Neuron (in vitro differentiated cells): Measurements from ENCODE around the gene PPHLN1.

Experiments used
- H2AFZ ChIP-seq: one replicate; pipeline ENCODE4 v1.6.1; 2013; ENCODE audit warnings: low read depth, mild to moderate bottlenecking, inconsistent platforms, low read length, moderate library complexity
- H3K27me3 ChIP-seq: one replicate; pipeline ENCODE4 v1.6.1; 2013; ENCODE audit warnings: low read length; ENCODE audit not compliant: insufficient read depth
- H3K36me3 ChIP-seq: one replicate; pipeline ENCODE4 v1.6.1; 2013; ENCODE audit warnings: low read length; ENCODE audit not compliant: insufficient read depth
- H3K4me1 ChIP-seq: one replicate; pipeline ENCODE4 v1.6.1; 2013; ENCODE audit warnings: low read length; ENCODE audit not compliant: insufficient read depth
- H3K4me3 ChIP-seq: 2 replicates; pipeline ENCODE4 v1.5.1; 2013; ENCODE audit warnings: mild to moderate bottlenecking, low read length, moderate library complexity
- H3K9me3 ChIP-seq: one replicate; pipeline ENCODE4 v1.6.1; 2013; ENCODE audit warnings: low read length

Gene PPHLN1

DNA sequence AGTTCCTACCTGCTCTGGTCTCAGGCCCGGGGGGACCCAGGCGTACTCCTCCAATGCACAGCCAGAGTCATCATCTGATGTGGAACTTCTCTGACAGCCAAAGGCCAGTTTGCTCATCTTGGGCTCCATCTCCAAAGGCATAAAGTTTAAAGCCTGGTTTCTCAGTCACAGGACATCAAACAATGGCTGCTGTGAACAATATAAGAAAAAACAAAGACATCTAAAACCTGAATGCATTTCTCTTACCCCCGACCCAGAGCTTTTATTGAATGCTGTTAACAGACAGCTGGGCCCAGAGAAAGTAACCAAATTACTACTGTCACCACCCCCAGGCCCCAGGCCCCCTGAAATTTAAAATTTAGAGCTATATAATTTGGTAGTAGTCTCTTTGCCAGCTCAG lies 146.4 kb downstream of the PPHLN1 start:
- Histone ChIP-seq H3K27me3 (no peaks in the 10 kb centered on the region), H3K36me3 (peaks cover 2% of the 10 kb centered on the region), H3K4me3 (no peak overlapping the region), H2AFZ (no peak overlapping the region), H3K9me3 (no peaks in the 10 kb centered on the region), H3K4me1 (peaks cover 40% of the 10 kb centered on the region)

DNA sequence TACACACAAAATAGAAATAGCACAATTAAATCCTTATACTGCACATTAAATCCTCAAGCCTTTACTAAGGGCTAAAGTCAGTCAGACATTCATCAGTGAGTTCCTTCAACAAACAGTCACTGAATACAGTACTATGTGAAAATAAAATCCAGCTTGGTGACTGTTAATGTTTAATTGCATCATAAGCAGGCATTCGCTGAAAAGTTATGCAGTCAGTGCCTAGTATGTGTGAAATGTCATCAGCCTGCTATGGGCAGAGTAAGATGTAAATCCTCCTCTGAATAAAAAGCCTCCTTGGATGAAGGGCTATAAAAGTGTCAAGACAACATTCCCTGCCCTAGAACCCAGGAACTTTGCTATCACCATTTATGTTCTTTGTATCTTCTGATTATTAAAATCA lies 147.2 kb downstream of the PPHLN1 start:
- Histone ChIP-seq H3K9me3 (no peaks in the 10 kb centered on the region), H3K36me3 (peaks cover 2% of the 10 kb centered on the region), H3K27me3 (no peaks in the 10 kb centered on the region)

DNA sequence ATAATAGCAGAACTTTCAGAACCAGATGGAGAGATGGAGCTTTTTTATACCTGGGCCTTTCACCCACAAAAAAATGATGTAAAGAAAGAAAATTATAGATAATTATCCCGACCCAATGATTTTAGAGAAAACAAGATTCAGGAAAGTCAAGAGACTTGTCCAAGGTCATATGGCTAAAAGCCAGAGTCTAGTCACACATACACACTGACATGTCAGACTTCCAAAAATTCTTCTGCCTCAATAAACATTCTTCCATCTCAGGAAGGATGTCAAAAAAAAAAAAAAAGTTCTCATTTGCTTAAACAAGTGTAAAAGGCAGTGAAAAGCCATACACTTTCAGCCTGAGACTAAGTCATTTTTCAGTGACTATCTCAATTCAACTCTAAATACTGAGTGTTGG lies 147.6 kb downstream of the PPHLN1 start:
- Histone ChIP-seq H3K4me3 (no peak overlapping the region), H3K36me3 (peaks cover under 1% of the 10 kb centered on the region), H3K9me3 (no peaks in the 10 kb centered on the region), H2AFZ (no peak overlapping the region), H3K4me1 (peaks cover 40% of the 10 kb centered on the region), H3K27me3 (no peaks in the 10 kb centered on the region)

More for the DNA sequence above, 147.2 kb downstream of the PPHLN1 start:
- Histone ChIP-seq H3K4me3 (no peak overlapping the region), H2AFZ (no peak overlapping the region), H3K4me1 (peaks cover 40% of the 10 kb centered on the region)

DNA sequence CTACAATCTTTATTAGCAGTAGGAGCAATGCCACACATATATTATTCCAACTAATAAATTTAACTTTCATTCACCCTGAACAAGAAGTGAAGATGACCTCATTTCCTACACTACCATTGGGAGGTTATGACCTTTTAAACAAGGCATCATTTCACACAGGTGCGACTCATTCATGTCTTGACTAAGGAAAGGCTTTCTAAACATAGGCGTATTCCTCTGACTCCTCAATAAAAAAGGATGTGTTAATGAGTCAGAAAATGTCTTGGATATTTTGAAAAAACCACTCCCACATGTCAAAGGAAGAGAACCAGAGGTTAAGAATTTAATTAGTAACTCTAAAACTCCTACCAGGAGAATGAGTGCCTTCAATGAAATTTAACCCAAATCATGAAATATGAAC lies 148.4 kb downstream of the PPHLN1 start:
- no peaks in the 10 kb centered on the region for H3K36me3 ChIP-seq
- H3K4me1 ChIP-seq = peaks cover 40% of the 10 kb centered on the region
- H3K27me3 ChIP-seq = no peaks in the 10 kb centered on the region
- no peak overlapping the region for H2AFZ ChIP-seq
- H3K9me3 ChIP-seq = no peaks in the 10 kb centered on the region
- H3K4me3 ChIP-seq = no peak overlapping the region

DNA sequence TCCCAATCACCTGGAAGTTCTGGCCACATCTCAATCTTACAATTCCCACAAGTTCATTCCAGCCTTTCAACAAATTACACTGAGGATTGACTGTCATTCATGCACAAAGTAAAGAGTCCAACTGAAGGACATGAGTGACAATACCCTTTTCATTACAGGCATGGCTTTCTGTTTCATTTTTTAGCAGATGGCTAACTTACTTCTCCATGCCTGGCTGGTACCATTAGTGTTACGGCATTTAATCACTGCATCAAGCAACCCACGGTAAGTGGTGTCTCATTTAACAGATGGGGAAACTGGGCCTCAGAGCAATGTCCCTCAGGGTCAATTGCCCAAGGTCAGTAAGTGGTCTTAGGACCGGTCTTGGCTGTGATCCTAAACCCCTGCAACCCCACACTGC lies 149.1 kb downstream of the PPHLN1 start:
- Histone ChIP-seq H3K36me3 (no peaks in the 10 kb centered on the region), H3K9me3 (no peaks in the 10 kb centered on the region), H3K4me1 (peaks cover 37% of the 10 kb centered on the region), H3K4me3 (no peak overlapping the region), H3K27me3 (no peaks in the 10 kb centered on the region), H2AFZ (no peak overlapping the region)

DNA sequence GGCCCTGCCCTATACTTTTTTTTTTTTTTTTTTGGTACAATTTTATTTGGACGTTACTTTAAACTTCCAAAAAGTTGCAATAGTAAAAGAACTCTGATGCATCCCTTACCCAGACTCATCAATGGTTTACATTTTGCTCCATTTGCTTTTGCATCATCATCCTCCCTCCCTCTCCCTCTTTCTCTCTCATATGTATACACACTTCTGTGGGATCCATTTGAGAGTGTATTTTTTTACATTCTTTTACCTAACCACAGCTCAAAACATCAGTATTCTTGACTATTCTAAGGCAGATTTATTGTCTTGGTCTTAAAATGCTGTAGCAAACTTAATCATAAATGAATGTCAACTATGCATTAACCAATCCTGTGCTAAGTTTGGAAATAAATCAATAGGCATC lies 152.0 kb downstream of the PPHLN1 start:
- Histone ChIP-seq H3K36me3 (no peaks in the 10 kb centered on the region), H3K4me3 (no peak overlapping the region), H3K27me3 (no peaks in the 10 kb centered on the region), H2AFZ (no peak overlapping the region), H3K4me1 (peaks cover 21% of the 10 kb centered on the region), H3K9me3 (no peaks in the 10 kb centered on the region)

DNA sequence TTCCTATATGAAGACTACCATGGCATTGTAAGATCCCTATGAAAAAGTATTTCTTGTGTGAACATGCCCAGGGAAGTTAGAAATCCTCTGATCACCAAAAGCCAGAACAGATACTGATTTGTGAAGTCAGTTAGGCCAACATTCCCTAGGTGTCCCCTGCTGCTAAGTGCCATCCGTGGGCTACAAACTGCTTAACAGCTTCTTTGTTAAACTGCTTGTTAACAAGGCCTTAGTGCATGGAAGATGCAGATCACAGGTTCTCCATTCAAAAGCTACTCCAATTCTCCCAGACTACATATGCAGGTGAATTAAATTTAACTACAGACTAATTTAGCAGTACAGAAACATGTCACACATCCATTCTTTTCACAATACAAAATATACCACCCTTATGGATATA lies 155.4 kb downstream of the PPHLN1 start:
- Histone ChIP-seq H3K4me1 (peaks cover 22% of the 10 kb centered on the region), H2AFZ (no peak overlapping the region), H3K36me3 (no peaks in the 10 kb centered on the region), H3K4me3 (no peak overlapping the region), H3K9me3 (no peaks in the 10 kb centered on the region), H3K27me3 (no peaks in the 10 kb centered on the region)

DNA sequence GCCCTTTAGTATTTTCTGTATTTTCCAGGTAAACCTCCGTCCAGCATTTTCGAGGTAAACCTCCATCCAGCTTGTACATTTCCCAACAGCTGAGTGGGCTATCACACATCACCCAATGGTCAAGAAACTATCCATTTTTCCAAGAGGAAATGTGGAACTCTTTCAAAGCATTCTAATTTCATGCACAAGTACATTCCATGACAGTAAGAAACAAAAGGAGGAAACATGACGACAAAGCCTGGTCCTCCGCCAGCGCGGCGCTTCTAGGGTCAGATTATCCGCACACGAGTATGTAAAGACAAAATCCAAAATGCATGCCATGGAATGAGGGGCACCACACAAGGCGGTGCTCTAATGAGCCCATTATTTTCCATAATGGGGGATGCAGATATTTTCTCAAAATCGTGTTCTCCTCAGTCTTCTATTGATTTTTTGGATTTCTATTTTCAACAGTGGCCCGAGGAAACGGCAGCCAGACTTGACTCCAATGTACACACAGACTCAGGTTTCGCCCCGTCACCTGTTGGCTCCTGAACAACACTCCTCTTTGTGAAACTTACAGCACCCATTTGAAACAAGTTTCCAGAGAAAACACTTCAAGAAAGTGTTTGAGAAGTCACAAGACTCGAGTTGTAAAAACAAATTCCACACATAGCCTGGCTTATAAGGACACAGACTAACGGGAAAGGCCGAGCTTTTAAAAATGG lies 156.2 kb downstream of the PPHLN1 start:
- no peaks in the 10 kb centered on the region for H3K9me3 ChIP-seq
- H3K36me3 ChIP-seq = no peaks in the 10 kb centered on the region
- H2AFZ ChIP-seq = peak overlapping the region; percentile 97
- H3K4me1 ChIP-seq = peaks cover 22% of the 10 kb centered on the region
- H3K4me3 ChIP-seq = peak overlapping the region; percentile 62
- H3K27me3 ChIP-seq = no peaks in the 10 kb centered on the region

DNA sequence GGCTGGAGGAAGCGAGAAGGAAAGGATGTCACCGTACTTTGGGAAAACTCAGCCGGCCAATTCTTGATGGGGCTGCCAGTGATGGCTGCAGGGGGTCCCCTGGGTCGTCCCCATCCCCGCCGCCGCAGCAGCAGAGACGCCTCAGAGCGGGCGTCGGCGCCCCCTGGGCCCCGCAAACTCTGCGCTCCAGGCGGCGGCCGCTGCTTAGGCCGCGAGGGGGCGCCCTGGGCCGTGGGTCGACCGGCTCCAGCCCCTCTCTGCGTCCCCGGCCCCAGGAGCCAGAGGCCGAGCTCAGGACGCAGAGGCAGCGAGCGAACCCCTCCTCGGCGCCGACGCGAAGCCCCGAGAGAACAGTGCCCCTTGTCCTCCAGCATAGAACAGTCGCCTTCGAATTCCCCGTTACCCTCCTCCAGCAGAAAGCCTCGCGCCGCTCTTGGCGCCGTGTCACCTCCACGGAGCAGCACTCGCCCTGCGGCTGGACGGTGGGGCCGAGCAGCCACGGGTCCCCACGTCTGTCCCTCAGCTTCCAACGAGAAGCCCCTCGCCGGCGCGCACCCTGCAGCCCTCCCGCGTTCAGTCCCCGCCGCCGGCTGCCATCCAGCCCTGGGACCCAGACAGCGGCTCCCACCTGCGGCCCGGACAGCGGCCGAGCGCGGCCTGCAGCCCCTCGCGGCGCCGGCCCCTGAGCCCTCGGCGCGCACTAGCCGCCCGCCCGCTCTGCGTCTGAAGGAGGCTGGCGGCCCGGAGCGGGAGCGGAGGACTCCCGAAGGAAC lies 157.0 kb downstream of the PPHLN1 start:
- no peaks in the 10 kb centered on the region for H3K36me3 ChIP-seq
- H3K9me3 ChIP-seq = no peaks in the 10 kb centered on the region
- H3K4me3 ChIP-seq = peak overlapping the region; percentile 62
- no peaks in the 10 kb centered on the region for H3K27me3 ChIP-seq
- peak overlapping the region; percentile 97 for H2AFZ ChIP-seq
- peaks cover 22% of the 10 kb centered on the region for H3K4me1 ChIP-seq

DNA sequence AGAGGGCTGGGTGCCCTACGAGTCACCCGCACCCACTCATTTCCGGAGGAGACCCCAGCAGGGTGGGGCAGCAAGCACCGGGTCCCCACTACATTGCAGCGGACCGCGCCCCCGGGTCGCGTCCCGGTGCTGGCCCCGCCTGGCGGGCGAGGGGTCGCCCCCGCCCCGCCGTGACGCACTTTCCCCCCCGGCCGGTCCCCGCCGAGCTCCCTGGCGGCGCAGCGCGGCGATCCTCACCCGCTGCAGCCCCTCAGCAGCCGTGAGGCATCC lies 157.5 kb downstream of the PPHLN1 start:
- Histone ChIP-seq H3K9me3 (no peaks in the 10 kb centered on the region), H3K36me3 (no peaks in the 10 kb centered on the region), H2AFZ (peak overlapping the region; percentile 97), H3K4me1 (peaks cover 22% of the 10 kb centered on the region), H3K4me3 (peak overlapping the region; percentile 62), H3K27me3 (no peaks in the 10 kb centered on the region)

DNA sequence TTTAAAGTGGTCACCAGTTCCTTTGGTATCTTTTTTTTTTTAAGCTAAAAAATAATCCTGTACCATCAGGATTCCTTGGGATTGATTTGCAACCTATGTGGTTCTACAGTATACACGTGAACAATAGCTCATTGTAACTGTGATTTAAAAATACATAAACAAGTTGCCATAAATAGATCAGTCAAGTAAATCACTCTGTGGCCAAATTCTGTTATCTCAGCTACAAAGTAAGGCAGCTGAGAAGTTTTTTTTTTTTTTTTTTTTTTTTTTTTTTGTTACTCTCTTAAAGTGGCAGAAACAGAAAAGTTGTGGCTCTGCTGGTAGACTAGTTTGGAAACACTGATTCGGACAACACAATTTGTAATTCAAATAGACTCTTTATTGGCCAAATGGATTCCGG lies 159.0 kb downstream of the PPHLN1 start:
- Histone ChIP-seq H3K27me3 (no peaks in the 10 kb centered on the region), H3K36me3 (no peaks in the 10 kb centered on the region), H3K4me1 (peaks cover 22% of the 10 kb centered on the region), H2AFZ (peak overlapping the region; percentile 97), H3K9me3 (no peaks in the 10 kb centered on the region), H3K4me3 (peak overlapping the region; percentile 62)

DNA sequence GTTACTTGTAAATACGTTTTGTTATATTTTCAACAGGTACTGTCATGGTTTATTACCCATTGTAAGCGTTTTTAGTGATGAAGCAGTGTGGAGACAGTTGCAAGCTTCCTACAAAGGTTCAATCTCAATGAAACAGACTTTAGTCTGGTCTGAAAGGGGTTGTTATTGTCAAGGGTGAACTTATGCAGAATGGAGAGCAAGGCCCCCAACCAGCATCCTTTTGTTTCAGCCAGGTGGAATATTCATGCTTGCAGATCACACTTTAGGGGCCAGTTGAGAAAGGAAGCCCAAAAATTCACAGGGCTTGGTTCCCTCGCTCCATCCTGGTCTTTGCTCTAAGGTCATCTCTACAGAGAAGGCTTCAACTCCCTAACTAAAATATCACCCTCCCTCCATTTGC lies 159.9 kb downstream of the PPHLN1 start:
- no peaks in the 10 kb centered on the region for H3K9me3 ChIP-seq
- H3K4me3 ChIP-seq = no peak overlapping the region
- H3K4me1 ChIP-seq = peaks cover 22% of the 10 kb centered on the region
- no peaks in the 10 kb centered on the region for H3K36me3 ChIP-seq
- no peaks in the 10 kb centered on the region for H3K27me3 ChIP-seq
- no peak overlapping the region for H2AFZ ChIP-seq

DNA sequence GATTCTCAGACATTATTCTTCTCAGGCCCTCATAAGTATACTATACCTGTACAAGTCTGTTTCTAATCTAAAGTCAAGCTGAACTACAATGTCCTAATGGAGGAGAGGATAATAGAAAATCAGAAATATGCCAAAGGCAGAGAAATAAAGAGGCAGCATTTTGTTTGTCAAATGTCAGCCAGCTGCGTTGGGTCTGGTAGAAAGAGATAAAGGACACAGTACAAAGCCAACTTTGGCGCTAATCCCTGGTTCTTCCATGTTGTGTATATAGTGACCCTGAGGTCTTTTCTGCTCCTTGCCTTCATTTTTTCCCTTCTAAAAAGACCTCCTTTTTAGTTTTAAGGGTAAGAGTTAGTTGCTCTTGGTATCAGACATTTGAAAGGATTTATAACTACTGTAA lies 160.4 kb downstream of the PPHLN1 start:
- no peak overlapping the region for H3K4me3 ChIP-seq
- H3K36me3 ChIP-seq = no peaks in the 10 kb centered on the region
- peaks cover 22% of the 10 kb centered on the region for H3K4me1 ChIP-seq
- H3K27me3 ChIP-seq = no peaks in the 10 kb centered on the region
- no peaks in the 10 kb centered on the region for H3K9me3 ChIP-seq
- no peak overlapping the region for H2AFZ ChIP-seq
